GDM1 (cell line): Measurements from ENCODE around the gene MYO3B.
"Not testable (repeated sequence)": the region's sequence is repeated elsewhere in the genome, so short reads cannot be mapped to it uniquely, and the experiment has no call there.

Experiments
- DNase-seq: peaks from one replicate; lab custom pipeline; 2025; lab: John Stamatoyannopoulos, UW

Gene MYO3B

DNA sequence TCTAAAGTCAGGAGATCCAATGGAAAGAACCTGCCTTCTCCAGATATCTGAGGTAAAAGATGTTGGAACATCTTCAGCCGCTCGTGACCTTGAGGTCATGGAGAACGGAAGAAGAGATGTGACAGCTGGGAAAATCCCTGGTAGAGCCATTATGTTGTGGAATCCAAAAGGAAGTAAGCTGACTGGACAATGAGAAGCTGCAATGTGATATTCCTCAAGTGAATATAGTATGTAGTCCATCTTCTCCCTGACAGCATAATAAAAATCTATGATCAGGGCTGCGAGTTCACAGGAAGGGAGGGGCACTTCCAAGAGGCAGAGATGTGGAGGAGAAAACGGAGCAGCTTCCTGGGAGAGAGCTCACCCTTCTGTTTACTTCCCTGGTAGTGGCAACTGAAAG lies 336.2 kb downstream of the MYO3B start:
- DNase-seq: no peak

- no peak for DNase-seq
Observed at GRCh38 chr2:170517538-170517937, 339.6 kb downstream of the MYO3B start.

DNA sequence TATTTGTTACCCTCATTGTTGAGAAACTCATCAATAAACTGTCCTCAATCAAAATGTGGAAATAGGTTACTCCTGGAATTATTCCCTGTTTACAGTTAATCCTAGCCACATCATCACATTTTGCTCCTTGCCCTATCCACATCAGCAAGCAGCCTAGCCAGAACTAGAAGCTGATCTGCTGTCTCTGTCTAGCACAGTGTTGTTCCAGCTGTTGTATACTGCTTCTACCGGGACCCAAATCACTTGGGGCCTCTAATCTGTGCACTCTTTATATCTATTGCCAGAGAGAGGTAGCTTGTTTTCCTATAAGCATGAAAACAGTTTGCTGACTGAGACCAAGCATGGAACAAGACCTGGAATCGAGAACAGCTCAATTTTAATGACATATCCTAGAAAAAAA lies 341.0 kb downstream of the MYO3B start:
- DNase-seq: no peak

DNA sequence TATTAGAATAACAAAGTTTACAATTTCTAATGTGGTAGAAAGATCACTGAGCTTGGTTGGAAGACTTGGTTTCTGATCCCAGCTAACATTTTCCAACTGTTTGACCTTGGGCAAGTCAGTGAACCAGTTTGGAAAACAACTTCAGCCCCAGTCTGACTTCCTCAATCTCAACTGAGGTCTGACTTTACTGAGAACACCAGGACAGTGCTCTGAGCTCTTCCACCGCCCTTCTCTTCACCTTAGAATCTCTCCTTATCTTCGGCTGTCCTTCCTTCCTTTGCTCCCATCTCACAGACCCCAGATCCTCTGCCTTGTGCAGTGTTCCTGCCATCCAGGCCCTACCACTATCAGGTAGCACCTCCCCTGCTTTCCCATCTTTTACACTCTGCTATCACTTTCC lies 343.4 kb downstream of the MYO3B start:
- DNase-seq: no peak

GRCh38 chr2:170523506-170523905 lies 345.6 kb downstream of the MYO3B start:
- no peak for DNase-seq

DNA sequence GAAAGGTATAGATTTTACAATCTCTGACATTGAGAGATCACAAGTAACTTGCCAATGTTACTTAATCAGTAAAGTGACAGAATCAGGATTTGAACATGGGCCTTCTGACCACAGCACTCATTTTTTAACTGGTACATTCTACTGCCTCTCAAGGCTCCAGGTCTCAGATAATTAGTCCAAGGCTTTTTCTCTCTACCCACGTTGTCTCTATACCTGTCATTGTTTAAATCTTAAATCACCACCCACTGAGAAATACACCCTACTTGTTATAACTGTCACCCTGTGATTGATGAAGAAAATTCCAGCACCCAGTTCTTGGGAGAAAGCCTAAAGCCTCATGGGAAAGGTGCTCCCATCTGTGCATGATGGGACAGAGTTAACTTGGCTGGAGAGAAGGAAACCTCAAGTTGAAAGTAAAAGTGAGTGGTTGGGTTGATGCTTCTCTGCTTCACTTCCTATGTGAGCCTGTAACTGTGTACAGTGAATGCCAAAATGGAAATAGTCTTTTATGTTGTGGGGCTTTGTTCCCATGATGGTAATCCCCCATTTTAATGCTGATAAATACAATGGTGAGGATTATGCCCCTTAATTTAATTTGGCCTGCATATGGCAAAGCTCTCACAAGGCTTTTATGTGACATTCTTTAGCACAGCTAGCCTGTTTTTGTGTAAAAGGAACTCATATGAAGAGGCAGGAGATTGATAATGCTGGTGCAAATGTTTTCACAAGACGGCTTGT lies 347.1 kb downstream of the MYO3B start:
- no peak for DNase-seq

DNA sequence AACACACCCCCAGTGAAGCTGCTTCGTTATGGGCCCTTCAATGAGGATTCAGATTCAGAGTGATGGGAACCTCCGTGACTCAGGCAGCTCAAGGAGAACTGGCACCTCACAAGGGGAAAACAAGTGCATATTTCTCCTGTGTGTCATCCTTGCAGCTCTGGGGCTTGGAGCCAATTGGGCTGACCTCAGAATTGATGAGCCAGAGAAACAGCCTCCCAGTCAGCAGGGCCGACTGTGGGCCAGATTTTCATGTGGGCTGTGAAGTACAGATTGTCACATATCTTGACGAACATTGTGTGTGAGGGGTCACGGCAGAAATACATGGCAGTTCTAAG lies 347.6 kb downstream of the MYO3B start:
- no peak for DNase-seq

DNA sequence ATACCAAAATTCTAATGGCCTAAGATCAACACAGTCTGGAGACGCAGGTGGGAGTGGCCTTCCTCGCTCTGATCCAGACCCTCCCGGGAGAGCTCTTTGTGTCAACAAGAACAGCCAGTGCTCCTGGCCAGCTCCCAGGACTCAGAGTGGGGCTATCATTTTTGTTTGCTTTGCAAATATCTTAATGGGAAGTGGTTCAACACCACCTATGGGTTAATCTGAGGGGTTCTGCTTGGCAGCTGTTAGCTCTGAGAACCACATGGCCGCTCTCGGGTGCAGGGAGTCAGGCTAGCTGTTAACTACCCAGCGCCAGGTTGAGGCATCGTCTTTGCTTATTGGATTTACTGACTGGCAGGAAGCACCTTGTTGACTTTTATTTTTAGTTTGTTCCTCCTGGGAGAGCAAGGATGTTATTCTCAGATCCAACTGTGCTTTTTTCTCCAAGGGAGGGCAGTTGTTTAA lies 352.4 kb downstream of the MYO3B start:
- no peak for DNase-seq

DNA sequence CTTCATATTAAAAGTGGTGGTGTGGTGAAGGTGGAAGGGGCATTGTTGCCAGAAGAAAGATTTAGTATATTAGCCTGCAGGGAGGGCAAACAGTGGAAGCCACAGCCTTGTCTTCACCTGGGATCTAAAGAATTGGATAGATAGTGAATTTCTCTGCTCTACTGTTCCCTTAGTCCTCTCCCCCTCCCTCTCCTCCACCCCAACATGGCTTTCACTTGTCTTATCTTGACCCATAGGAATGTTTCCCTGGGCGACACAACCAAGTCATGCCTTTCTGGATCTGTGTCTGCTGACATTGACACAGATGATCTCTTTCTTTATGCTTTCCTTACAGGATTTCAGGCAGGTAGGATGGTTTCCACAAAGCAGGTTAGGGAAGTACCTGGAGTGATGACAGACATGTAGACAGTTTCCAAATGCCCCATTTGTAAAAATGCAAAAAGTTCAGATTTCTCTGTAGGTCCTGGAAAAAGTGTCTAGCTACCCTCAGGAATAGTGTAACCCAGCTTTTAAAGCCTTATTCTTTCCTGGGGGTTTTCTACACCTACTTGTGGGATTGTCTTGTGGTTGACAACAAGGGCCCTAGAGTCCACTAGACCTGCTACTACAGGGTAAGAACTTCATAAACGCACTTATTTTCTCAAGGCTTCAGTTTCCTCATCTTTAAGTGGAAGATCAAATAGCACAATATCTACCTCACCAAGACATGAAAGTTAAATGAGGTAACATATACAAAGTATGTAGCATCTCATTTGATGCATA lies 353.0 kb downstream of the MYO3B start:
- no peak for DNase-seq

- no peak for DNase-seq
Observed at GRCh38 chr2:170531876-170532275, 353.9 kb downstream of the MYO3B start.

GRCh38 chr2:170533156-170533555 lies 355.2 kb downstream of the MYO3B start:
- DNase-seq: no peak

DNA sequence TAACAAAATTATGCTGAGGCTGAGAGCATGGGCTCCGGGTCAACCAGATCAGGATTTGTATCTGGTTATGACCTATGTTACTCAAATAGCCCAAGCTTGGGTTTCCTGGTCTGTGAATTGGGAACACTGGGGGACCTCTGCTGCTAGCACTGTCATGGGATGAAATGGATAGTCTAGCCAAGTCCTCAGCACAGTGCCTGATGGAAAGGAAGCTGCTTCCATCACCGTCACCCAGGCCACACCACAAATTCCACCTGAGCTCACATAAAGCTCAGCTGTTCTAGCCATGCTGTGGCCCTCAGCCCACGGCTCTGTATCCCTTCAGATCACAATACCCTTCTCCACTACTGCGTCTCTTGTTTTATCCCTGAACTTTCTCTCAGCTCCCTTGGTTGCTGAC lies 357.6 kb downstream of the MYO3B start:
- no peak for DNase-seq

- no peak for DNase-seq
Observed at GRCh38 chr2:170544817-170545216, 366.9 kb downstream of the MYO3B start.

GRCh38 chr2:170548304-170548703 lies 370.4 kb downstream of the MYO3B start:
- no peak for DNase-seq

GRCh38 chr2:170550501-170550900 lies 372.6 kb downstream of the MYO3B start:
- no peak for DNase-seq

DNA sequence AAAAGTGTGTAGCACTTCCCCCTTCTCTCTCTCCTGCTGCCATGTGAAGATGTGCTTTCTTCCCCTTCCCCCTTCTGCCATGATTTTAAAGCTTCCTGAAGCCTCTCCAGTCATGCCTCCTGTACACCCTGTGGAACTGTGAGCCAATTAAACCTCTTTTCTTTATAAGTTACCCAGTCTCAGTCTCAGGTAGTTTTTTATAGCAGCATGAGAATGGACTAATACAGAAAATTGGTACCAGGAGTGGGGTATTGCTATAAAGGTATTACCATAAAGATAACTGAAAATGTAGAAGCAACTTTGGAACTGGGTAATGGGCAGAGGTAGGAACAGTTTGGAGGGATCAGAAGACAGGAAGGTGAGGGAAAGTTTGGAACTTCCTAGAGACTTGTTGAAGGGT lies 374.0 kb downstream of the MYO3B start:
- not testable (repeated sequence) for DNase-seq

- no peak for DNase-seq
Observed at GRCh38 chr2:170553748-170554147, 375.8 kb downstream of the MYO3B start.

- DNase-seq: no peak
Observed at GRCh38 chr2:170554278-170554955, 376.5 kb downstream of the MYO3B start.

DNA sequence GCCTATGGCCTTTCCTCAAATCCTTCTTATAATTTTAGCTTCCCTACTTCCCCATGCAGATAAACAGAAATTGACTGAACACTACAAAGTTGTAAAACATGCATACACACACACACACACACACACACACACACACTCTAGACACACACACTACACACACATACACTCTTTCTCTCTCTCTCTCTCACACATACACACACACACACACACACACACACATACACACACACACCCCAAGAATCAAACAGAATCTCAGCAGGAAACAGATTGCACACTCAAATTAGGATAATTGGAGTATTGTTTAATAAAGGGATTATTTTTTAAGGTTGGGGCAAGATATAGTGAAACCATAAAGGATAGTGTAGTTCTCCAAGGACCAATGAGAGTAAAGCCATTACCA lies 385.0 kb downstream of the MYO3B start:
- no peak for DNase-seq

- DNase-seq: no peak
Observed at GRCh38 chr2:170563401-170563800, 385.5 kb downstream of the MYO3B start.

DNA sequence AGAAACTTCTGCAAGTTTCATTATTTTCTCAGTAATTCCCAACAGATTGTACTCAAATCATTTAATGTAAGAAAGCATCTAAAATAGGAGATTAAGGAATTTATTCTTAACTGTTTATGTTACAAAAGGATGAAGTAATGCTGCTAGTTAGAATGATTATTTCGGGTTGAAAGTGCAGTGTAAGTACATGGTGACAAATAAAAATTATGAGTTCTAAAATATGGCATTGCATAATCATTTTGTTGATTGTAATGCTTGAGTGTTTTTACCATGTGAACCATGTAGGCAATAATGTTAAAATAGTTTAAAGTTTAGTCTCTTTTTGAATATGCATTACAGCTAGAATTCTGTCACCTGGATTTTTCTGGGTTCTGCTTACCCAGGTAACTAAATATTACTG lies 388.2 kb downstream of the MYO3B start:
- no peak for DNase-seq

DNA sequence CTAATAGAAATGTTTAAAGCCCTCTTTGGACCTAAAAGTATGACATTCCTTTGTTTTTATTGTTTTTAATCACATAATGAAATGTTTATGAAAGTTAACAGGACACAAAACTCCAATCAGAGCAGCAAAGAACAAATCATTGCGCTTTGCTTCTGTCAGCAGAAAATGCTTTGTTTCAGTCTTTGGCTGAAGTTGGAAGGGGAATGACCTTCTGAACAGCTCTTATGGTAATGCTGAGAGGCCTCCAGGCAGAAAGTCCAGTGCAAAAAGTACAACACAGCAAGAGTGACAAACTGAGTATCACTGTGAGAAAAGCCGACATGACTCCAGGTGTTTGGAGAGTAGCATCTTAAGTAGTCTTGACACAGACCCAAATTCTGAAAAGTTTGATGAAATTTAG lies 389.5 kb downstream of the MYO3B start:
- no peak for DNase-seq

- no peak for DNase-seq
Observed at GRCh38 chr2:170568511-170568910, 390.6 kb downstream of the MYO3B start.
